Nephron progenitor cell (in vitro differentiated cells): ENCODE data around the gene TRIO.

Experiments used
- DNase-seq: peaks from one replicate; pipeline ENCODE4 v3.0.0; 2021
- H3K27ac Mint-ChIP-seq: 2 replicates; pipeline ENCODE4 v1.8.0; 2021; ENCODE audit warnings: mild to moderate bottlenecking, moderate library complexity, mixed read lengths
- H3K27me3 Mint-ChIP-seq: 2 replicates; pipeline ENCODE4 v1.8.0; 2021; ENCODE audit warnings: mild to moderate bottlenecking, low read depth, mixed read lengths; ENCODE audit not compliant: poor library complexity
- H3K36me3 Mint-ChIP-seq: 2 replicates; pipeline ENCODE4 v1.8.0; 2021; ENCODE audit warnings: low read depth, mixed read lengths
- H3K4me1 Mint-ChIP-seq: 2 replicates; pipeline ENCODE4 v1.8.0; 2021; ENCODE audit warnings: mixed read lengths
- H3K4me3 Mint-ChIP-seq: 2 replicates; pipeline ENCODE4 v1.8.0; 2021; ENCODE audit warnings: mild to moderate bottlenecking, moderate library complexity, mixed read lengths
- H3K9me3 Mint-ChIP-seq: 2 replicates; pipeline ENCODE4 v1.8.0; 2021; ENCODE audit warnings: mild to moderate bottlenecking, moderate library complexity, mixed read lengths
- TF ChIP-seq, protein P1 (sequence below): fragments of 200-600 bp; sonication (generic); IDR thresholded peaks from 2 replicates; pipeline ENCODE4 v1.5.0; 2021; ENCODE audit warnings: antibody characterized with exemption

TRIO gene

DNA sequence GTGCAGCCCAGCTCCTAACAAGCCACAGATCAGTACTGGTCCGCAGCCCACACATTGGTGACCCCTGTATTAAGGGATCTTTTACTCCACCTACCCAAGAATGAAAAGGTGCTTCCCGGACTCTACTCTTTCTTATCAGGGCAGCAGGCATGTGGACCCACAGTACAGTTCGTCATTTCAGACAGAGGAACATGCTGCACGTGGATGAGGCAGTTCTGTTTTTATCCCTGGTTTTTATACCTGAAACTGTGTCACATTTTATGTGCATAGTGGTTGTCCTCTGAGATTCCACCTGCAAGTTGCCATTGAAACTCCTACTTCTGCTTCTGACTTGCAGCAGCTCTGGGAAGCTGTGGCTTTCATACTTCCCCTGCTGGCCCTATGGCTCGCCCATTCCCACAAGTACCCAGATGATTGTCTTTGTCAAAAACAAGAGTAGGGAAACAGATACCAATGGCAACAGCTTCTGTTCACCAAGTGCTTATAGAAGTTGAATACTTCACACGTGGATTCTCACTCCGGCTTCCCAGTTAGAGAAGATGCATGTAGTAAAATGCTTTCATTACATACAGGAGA, 208.0 kb downstream of the TRIO start:
- Mint-ChIP-seq H3K4me1 (peaks cover 7% of the 10 kb centered on the region), H3K9me3 (peaks cover 3% of the 10 kb centered on the region), H3K27ac (peak overlapping the region; percentile 66), H3K27me3 (no peaks in the 10 kb centered on the region), H3K4me3 (no peak overlapping the region), H3K36me3 (peaks cover 40% of the 10 kb centered on the region)
- no peak for DNase-seq
- TF ChIP-seq, protein P1, sequence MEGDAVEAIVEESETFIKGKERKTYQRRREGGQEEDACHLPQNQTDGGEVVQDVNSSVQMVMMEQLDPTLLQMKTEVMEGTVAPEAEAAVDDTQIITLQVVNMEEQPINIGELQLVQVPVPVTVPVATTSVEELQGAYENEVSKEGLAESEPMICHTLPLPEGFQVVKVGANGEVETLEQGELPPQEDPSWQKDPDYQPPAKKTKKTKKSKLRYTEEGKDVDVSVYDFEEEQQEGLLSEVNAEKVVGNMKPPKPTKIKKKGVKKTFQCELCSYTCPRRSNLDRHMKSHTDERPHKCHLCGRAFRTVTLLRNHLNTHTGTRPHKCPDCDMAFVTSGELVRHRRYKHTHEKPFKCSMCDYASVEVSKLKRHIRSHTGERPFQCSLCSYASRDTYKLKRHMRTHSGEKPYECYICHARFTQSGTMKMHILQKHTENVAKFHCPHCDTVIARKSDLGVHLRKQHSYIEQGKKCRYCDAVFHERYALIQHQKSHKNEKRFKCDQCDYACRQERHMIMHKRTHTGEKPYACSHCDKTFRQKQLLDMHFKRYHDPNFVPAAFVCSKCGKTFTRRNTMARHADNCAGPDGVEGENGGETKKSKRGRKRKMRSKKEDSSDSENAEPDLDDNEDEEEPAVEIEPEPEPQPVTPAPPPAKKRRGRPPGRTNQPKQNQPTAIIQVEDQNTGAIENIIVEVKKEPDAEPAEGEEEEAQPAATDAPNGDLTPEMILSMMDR = no peak

- TF ChIP-seq, protein P1 = peak; percentile 98
- H3K4me3 Mint-ChIP-seq = no peak overlapping the region
- no peaks in the 10 kb centered on the region for H3K27me3 Mint-ChIP-seq
- peaks cover 16% of the 10 kb centered on the region for H3K4me1 Mint-ChIP-seq
- peaks cover 32% of the 10 kb centered on the region for H3K36me3 Mint-ChIP-seq
- no peak overlapping the region for H3K27ac Mint-ChIP-seq
- peak; percentile 75 for DNase-seq
- H3K9me3 Mint-ChIP-seq = no peaks in the 10 kb centered on the region
Observed at GRCh38 chr5:14351845-14352712, 208.9 kb downstream of the TRIO start.

- no peaks in the 10 kb centered on the region for H3K9me3 Mint-ChIP-seq
- H3K4me3 Mint-ChIP-seq = no peak overlapping the region
- DNase-seq = no peak
- no peak overlapping the region for H3K27ac Mint-ChIP-seq
- H3K36me3 Mint-ChIP-seq = peaks cover 21% of the 10 kb centered on the region
- H3K27me3 Mint-ChIP-seq = peaks cover 5% of the 10 kb centered on the region
- TF ChIP-seq, protein P1 = no peak
- peaks cover 31% of the 10 kb centered on the region for H3K4me1 Mint-ChIP-seq
Observed at GRCh38 chr5:14353726-14354474, 210.8 kb downstream of the TRIO start.

DNA sequence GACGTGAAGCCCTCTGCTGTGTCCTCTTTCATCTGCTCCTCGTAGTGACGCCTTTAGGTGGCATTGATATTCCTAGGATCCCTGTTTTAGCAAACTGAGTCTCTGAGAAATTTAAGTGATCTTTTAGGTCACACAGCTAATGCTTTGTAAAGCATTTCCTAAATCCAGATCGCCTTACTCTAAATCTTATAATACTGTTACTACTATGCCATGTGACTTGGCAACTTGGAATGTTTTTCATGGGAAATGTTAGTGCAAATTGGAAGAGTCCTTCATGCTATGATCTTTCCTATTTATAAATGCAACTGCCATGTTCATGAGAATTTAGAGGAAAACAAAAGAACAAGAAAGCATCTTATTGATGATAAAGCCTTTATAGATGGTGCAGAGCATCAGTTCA, 212.2 kb downstream of the TRIO start:
- no peaks in the 10 kb centered on the region for H3K9me3 Mint-ChIP-seq
- peaks cover 30% of the 10 kb centered on the region for H3K4me1 Mint-ChIP-seq
- TF ChIP-seq, protein P1 = no peak
- peaks cover 5% of the 10 kb centered on the region for H3K27me3 Mint-ChIP-seq
- no peak for DNase-seq
- peaks cover 18% of the 10 kb centered on the region for H3K36me3 Mint-ChIP-seq
- no peak overlapping the region for H3K4me3 Mint-ChIP-seq
- no peak overlapping the region for H3K27ac Mint-ChIP-seq

DNA sequence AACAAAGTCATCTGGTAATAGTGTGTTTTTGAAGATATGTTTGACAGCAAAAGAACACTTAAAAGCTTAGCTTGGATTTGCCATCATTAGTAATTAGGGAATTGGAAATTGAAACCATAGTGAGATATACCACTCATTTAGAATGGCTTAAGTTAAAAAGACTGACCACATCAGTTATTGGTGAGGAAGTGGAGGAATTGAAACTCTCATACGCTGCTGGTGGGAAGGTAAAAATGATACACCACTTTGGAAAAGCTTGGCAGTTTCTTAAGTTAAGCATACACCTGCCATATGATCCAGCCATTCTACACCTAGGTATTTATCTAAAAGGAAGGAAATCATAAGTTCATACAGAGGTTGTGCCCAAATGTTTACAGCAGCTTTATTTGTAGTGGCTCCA, 213.2 kb downstream of the TRIO start:
- TF ChIP-seq, protein P1 = no peak
- Mint-ChIP-seq H3K27ac (no peak overlapping the region), H3K36me3 (peaks cover 27% of the 10 kb centered on the region), H3K27me3 (peaks cover 5% of the 10 kb centered on the region), H3K9me3 (no peaks in the 10 kb centered on the region), H3K4me3 (no peak overlapping the region), H3K4me1 (peaks cover 26% of the 10 kb centered on the region)
- no peak for DNase-seq
